WTC11 (cell line): Measurements from ENCODE around the gene RAB40B. TPM values are rescaled to one million over a fixed set of nuclear protein-coding genes. Genes with fewer than 3 reads are reported as not detected.
"Not testable (repeated sequence)": the region's sequence is repeated elsewhere in the genome, so short reads cannot be mapped to it uniquely, and the experiment has no call there.

Source experiments
- ATAC-seq: fragments of 200-7000 bp; cut with Tn5 transposase; 2 replicates; pipeline ENCODE4 v1.10.0; 2021; ENCODE audit warnings: mild to moderate bottlenecking, moderate library complexity
- CTCF ChIA-PET: fragments of 300-600 bp; sonication (Branson Sonifier 250); formaldehyde crosslinking; loops from one replicate; lab custom pipeline; 2021; ENCODE audit warnings: antibody characterized with exemption; lab: Charles Lee
- POLR2A ChIA-PET: fragments of 350-600 bp; sonication (Branson Sonifier 250); formaldehyde crosslinking; loops from one replicate; lab custom pipeline; 2021; ENCODE audit warnings: antibody characterized with exemption; lab: Charles Lee
- DNase-seq: peaks from one replicate; pipeline ENCODE4 v3.0.0; 2021; ENCODE audit warnings: low spot score
- H3K27ac Mint-ChIP-seq: 2 replicates; pipeline ENCODE4 v1.8.0; 2021; ENCODE audit warnings: mixed read lengths
- H3K27me3 Mint-ChIP-seq: 2 replicates; pipeline ENCODE4 v1.8.0; 2021; ENCODE audit warnings: low read depth, mild to moderate bottlenecking, moderate library complexity, mixed read lengths
- H3K36me3 Mint-ChIP-seq: 2 replicates; pipeline ENCODE4 v1.8.0; 2021; ENCODE audit warnings: mixed read lengths
- H3K4me1 Mint-ChIP-seq: 2 replicates; pipeline ENCODE4 v1.8.0; 2022; ENCODE audit warnings: mixed read lengths
- H3K4me3 Mint-ChIP-seq: 2 replicates; pipeline ENCODE4 v1.8.0; 2021; ENCODE audit warnings: mild to moderate bottlenecking, moderate library complexity, mixed read lengths
- H3K9me3 Mint-ChIP-seq: 2 replicates; pipeline ENCODE4 v1.8.0; 2021; ENCODE audit warnings: mixed read lengths
- AFF4 ChIP-seq: sonication (generic); formaldehyde crosslinking; IDR thresholded peaks from 2 replicates; pipeline ENCODE4 v1.8.1; 2023; ENCODE audit warnings: mild to moderate bottlenecking, missing genetic modification reagents, borderline replicate concordance
- ATF1 ChIP-seq: sonication (generic); formaldehyde crosslinking; IDR thresholded peaks from 2 replicates; pipeline ENCODE4 v1.8.1; 2023; ENCODE audit warnings: mild to moderate bottlenecking, moderate library complexity, missing genetic modification reagents
- E2F4 ChIP-seq: sonication (generic); formaldehyde crosslinking; IDR thresholded peaks from 2 replicates; pipeline ENCODE4 v1.8.1; 2022; ENCODE audit warnings: low read depth, mild to moderate bottlenecking, moderate library complexity, missing genetic modification reagents, borderline replicate concordance
- NR3C1 ChIP-seq: sonication (generic); formaldehyde crosslinking; conservative IDR thresholded peaks from 2 replicates; pipeline ENCODE4 v1.8.1; 2023; ENCODE audit warnings: low read depth, mild to moderate bottlenecking, missing genetic modification reagents
- OVOL2 ChIP-seq: fragments of 250-450 bp; sonication (Bioruptor Pico); IDR thresholded peaks from 2 replicates; pipeline ENCODE4 v1.9.0; 2021; ENCODE audit warnings: mild to moderate bottlenecking, borderline replicate concordance
- PRRX2 ChIP-seq: fragments of 250-450 bp; sonication (Bioruptor Pico); IDR thresholded peaks from 2 replicates; pipeline ENCODE4 v1.8.0; 2021; ENCODE audit warnings: mild to moderate bottlenecking
- SP1 ChIP-seq: sonication (generic); formaldehyde crosslinking; conservative IDR thresholded peaks from 2 replicates; pipeline ENCODE4 v1.8.1; 2022; ENCODE audit warnings: missing genetic modification reagents
- TCF7 ChIP-seq: sonication (generic); formaldehyde crosslinking; IDR thresholded peaks from 2 replicates; pipeline ENCODE4 v1.8.0; 2022; ENCODE audit warnings: mild to moderate bottlenecking, low read depth, missing genetic modification reagents, moderate library complexity
- ZBTB21 ChIP-seq: sonication (generic); formaldehyde crosslinking; IDR thresholded peaks from 2 replicates; pipeline ENCODE4 v1.8.1; 2023; ENCODE audit warnings: mild to moderate bottlenecking, missing genetic modification reagents, borderline replicate concordance
- ZMAT4 ChIP-seq: fragments of 250-450 bp; sonication (Bioruptor Pico); IDR thresholded peaks from 2 replicates; pipeline ENCODE4 v1.9.0; 2021; ENCODE audit warnings: mild to moderate bottlenecking
- ZNF317 ChIP-seq: sonication (generic); formaldehyde crosslinking; IDR thresholded peaks from 2 replicates; pipeline ENCODE4 v1.8.1; 2023; ENCODE audit warnings: low read depth, mild to moderate bottlenecking, moderate library complexity, missing genetic modification reagents, borderline replicate concordance
- ZNF532 ChIP-seq: fragments of 250-450 bp; sonication (Bioruptor Pico); IDR thresholded peaks from 2 replicates; pipeline ENCODE4 v1.9.0; 2021; ENCODE audit warnings: mild to moderate bottlenecking, borderline replicate concordance
- total RNA-seq: library from RNA; stranded (reverse); gene quantifications from 3 replicates; pipeline ENCODE4 v1.2.3, GENCODE V29; 2021

Gene RAB40B
- total RNA-seq, 1 experiment from 2014 or later: 3.1 TPM

GRCh38 chr17:82655038-82655479 is 43.4 kb downstream of the RAB40B start (continued):
- TF ChIP-seq E2F4 (CRISPR knock-in tag): no peak
- no peak for TF ChIP-seq ZMAT4 (CRISPR knock-in tag)
- no peak for TF ChIP-seq ZNF532 (CRISPR knock-in tag)
- no peak for TF ChIP-seq ZNF317 (CRISPR knock-in tag)
- TF ChIP-seq NR3C1 (CRISPR knock-in tag): no peak
- TF ChIP-seq SP1: no peak

GRCh38 chr17:82654611-82655010 is 43.9 kb downstream of the RAB40B start:
- ATAC-seq, POLR2A ChIA-PET, H3K36me3 Mint-ChIP-seq, H3K4me1 Mint-ChIP-seq, H3K27ac Mint-ChIP-seq, DNase-seq, H3K4me3 Mint-ChIP-seq, CTCF ChIA-PET, H3K9me3 Mint-ChIP-seq, H3K27me3 Mint-ChIP-seq: not testable (repeated sequence)

GRCh38 chr17:82653651-82654528 is 44.6 kb downstream of the RAB40B start:
- no peak for DNase-seq
- H3K9me3 Mint-ChIP-seq: no peaks in the 10 kb centered on the region

More at GRCh38 chr17:82653651-82654528, 44.6 kb downstream of the RAB40B start:
- CTCF ChIA-PET: no interaction called here
- H3K27ac Mint-ChIP-seq: no peak overlapping the region
- H3K36me3 Mint-ChIP-seq: no peaks in the 10 kb centered on the region
- H3K27me3 Mint-ChIP-seq: peaks cover 8% of the 10 kb centered on the region
- no peak overlapping the region for H3K4me3 Mint-ChIP-seq
- TF ChIP-seq ATF1 (CRISPR knock-in tag): no peak
- TF ChIP-seq ZBTB21 (CRISPR knock-in tag): no peak
- no peak for TF ChIP-seq AFF4 (CRISPR knock-in tag)
- TF ChIP-seq TCF7 (CRISPR knock-in tag): no peak
- no peak for TF ChIP-seq PRRX2
- TF ChIP-seq OVOL2 (CRISPR knock-in tag): no peak
- TF ChIP-seq, all 79 proteins: peak for 0
- POLR2A ChIA-PET: no interaction called here
- H3K4me1 Mint-ChIP-seq: peaks cover 3% of the 10 kb centered on the region
- ATAC-seq: no peak
